Measurements from ENCODE around the gene ZKSCAN2. TPM values are rescaled to one million over a fixed set of nuclear protein-coding genes. Genes with fewer than 3 reads are reported as not detected.

The ZKSCAN2 gene
- total RNA-seq, 1 experiment from 2014 or later = 4.1 TPM

- Histone ChIP-seq H2AFZ (ENCODE audit: low read length) (no peak overlapping the region), H3K27ac (ENCODE audit: low read length) (no peak overlapping the region), H3K9me2 (replicated peaks; ENCODE audit: insufficient read depth, low read length) (no peaks in the 10 kb centered on the region), H3K4me1 (ENCODE audit: low read length) (no peaks in the 10 kb centered on the region), H3K9ac (ENCODE audit: low read length) (no peak overlapping the region), H3K27me3 (ENCODE audit: low read length) (no peaks in the 10 kb centered on the region), H3K4me2 (ENCODE audit: low read depth, low read length, poor library complexity, severe bottlenecking) (no peak overlapping the region), H3K9me3 (ENCODE audit: low read length) (no peaks in the 10 kb centered on the region), H3K79me2 (ENCODE audit: low read length) (no peaks in the 10 kb centered on the region), H4K20me1 (ENCODE audit: insufficient read depth, low read depth, low read length) (no peaks in the 10 kb centered on the region), H3K36me3 (ENCODE audit: insufficient read depth, low read length) (no peaks in the 10 kb centered on the region), H3K4me3 (ENCODE audit: low read length) (no peak overlapping the region)
- no peak for DNase-seq
Measured at GRCh38 chr16:25194273-25194878, 63.3 kb downstream of the ZKSCAN2 start.

DNA sequence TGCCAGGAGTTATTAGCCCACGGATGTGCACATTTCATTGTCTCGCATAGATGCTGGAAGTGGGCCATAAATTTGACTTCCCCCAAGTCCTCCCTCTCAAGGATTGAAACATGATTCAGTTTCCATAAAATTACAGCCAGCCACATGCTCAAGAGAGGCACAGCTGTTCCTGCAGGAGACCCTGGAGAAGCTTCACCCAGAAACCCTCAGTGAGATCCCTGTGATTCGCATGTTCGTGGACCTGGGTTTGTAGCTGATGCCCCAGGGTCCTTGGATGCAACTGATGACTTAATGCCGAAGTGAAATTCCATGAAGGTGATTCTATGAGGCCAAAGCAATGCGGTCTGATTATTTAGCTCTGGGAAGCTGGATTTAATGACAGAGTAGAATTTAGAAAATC is 65.5 kb downstream of the ZKSCAN2 start:
- H3K9ac ChIP-seq (ENCODE audit: low read length) = no peak overlapping the region
- H4K20me1 ChIP-seq (ENCODE audit: insufficient read depth, low read depth, low read length) = no peaks in the 10 kb centered on the region
- H3K36me3 ChIP-seq (ENCODE audit: insufficient read depth, low read length) = no peaks in the 10 kb centered on the region
- H3K27ac ChIP-seq (ENCODE audit: low read length) = no peak overlapping the region
- no peaks in the 10 kb centered on the region for H3K27me3 ChIP-seq (ENCODE audit: low read length)
- H3K9me2 ChIP-seq (replicated peaks; ENCODE audit: insufficient read depth, low read length) = no peaks in the 10 kb centered on the region
- no peak overlapping the region for H3K4me2 ChIP-seq (ENCODE audit: low read depth, low read length, poor library complexity, severe bottlenecking)
- no peak overlapping the region for H2AFZ ChIP-seq (ENCODE audit: low read length)
- no peak overlapping the region for H3K4me3 ChIP-seq (ENCODE audit: low read length)
- no peaks in the 10 kb centered on the region for H3K4me1 ChIP-seq (ENCODE audit: low read length)
- no peaks in the 10 kb centered on the region for H3K79me2 ChIP-seq (ENCODE audit: low read length)
- DNase-seq = no peak
- H3K9me3 ChIP-seq (ENCODE audit: low read length) = no peaks in the 10 kb centered on the region

GRCh38 chr16:25189305-25189704 is 68.3 kb downstream of the ZKSCAN2 start:
- H3K79me2 ChIP-seq (ENCODE audit: low read length) = no peaks in the 10 kb centered on the region
- no peak for DNase-seq
- no peaks in the 10 kb centered on the region for H3K27me3 ChIP-seq (ENCODE audit: low read length)
- H3K9ac ChIP-seq (ENCODE audit: low read length) = no peak overlapping the region
- H3K27ac ChIP-seq (ENCODE audit: low read length) = no peak overlapping the region
- no peaks in the 10 kb centered on the region for H4K20me1 ChIP-seq (ENCODE audit: insufficient read depth, low read depth, low read length)
- H3K9me2 ChIP-seq (replicated peaks; ENCODE audit: insufficient read depth, low read length) = no peaks in the 10 kb centered on the region
- H3K4me1 ChIP-seq (ENCODE audit: low read length) = no peaks in the 10 kb centered on the region
- no peak overlapping the region for H3K4me2 ChIP-seq (ENCODE audit: low read depth, low read length, poor library complexity, severe bottlenecking)
- no peak overlapping the region for H3K4me3 ChIP-seq (ENCODE audit: low read length)
- no peak overlapping the region for H2AFZ ChIP-seq (ENCODE audit: low read length)
- no peaks in the 10 kb centered on the region for H3K36me3 ChIP-seq (ENCODE audit: insufficient read depth, low read length)
- H3K9me3 ChIP-seq (ENCODE audit: low read length) = no peaks in the 10 kb centered on the region

DNA sequence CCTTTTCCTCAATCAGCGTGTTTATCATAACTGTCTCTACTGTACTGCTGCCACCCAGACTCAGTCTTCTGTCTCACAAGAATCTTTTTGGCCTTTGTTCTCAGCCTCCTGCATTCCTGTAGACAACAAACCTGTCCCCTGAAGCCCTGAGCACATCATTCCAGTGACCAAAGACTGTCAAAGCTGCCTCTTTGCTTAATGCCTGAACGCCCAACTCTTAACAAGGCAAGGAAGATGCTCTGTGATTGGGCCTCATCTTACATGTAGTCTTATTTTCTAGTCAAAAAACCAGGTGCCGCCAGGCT is 70.2 kb downstream of the ZKSCAN2 start:
- Histone ChIP-seq H4K20me1 (ENCODE audit: insufficient read depth, low read depth, low read length) (no peaks in the 10 kb centered on the region), H3K4me2 (ENCODE audit: low read depth, low read length, poor library complexity, severe bottlenecking) (no peak overlapping the region), H3K4me3 (ENCODE audit: low read length) (no peak overlapping the region), H3K9ac (ENCODE audit: low read length) (no peak overlapping the region), H3K27me3 (ENCODE audit: low read length) (no peaks in the 10 kb centered on the region), H3K27ac (ENCODE audit: low read length) (no peak overlapping the region), H3K36me3 (ENCODE audit: insufficient read depth, low read length) (no peaks in the 10 kb centered on the region), H3K4me1 (ENCODE audit: low read length) (no peaks in the 10 kb centered on the region), H3K79me2 (ENCODE audit: low read length) (no peaks in the 10 kb centered on the region), H3K9me3 (ENCODE audit: low read length) (no peaks in the 10 kb centered on the region), H2AFZ (ENCODE audit: low read length) (no peak overlapping the region), H3K9me2 (replicated peaks; ENCODE audit: insufficient read depth, low read length) (no peaks in the 10 kb centered on the region)
- no peak for DNase-seq

Other genes with a start within 250 kb of the ZKSCAN2 start
- 34.2 and 35.2 TPM in 2 replicates for gene ARHGAP17, start 242.5 kb downstream of the ZKSCAN2 start, total RNA-seq (2014; rRNA removed; shearing (Covaris generic); ENCODE audit: low replicate concordance)
- 29.1 and 31.5 TPM in 2 replicates for gene LCMT1, start 146.1 kb downstream of the ZKSCAN2 start, total RNA-seq (2014; rRNA removed; shearing (Covaris generic); ENCODE audit: low replicate concordance)
- not detected in 2 replicates for gene AQP8, start 40.9 kb downstream of the ZKSCAN2 start, total RNA-seq (2014; rRNA removed; shearing (Covaris generic); ENCODE audit: low replicate concordance)